GM12878 (cell line): ENCODE data around the gene HSD17B14. TPM values are rescaled to one million over a fixed set of nuclear protein-coding genes. Genes with fewer than 3 reads are reported as not detected.

Experiments
- ATAC-seq: fragments of 200-7000 bp; cut with Tn5 transposase; 3 replicates; pipeline ENCODE4 v1.9.1; 2020; ENCODE audit warnings: mild to moderate bottlenecking, moderate library complexity
- BruUV-seq: library from RNA; stranded (reverse); fragments of 400-500 nt; replicated peaks from 2 replicates; lab custom pipeline; 2021; lab: Mats Ljungman, UMichigan
- CTCF ChIA-PET: fragments of 300-600 bp; sonication (Branson Sonifier 250); formaldehyde crosslinking; extraction: SDS; loops from one replicate; lab custom pipeline; 2021; ENCODE audit warnings: inconsistent platforms; lab: Yijun Ruan, JAX
- POLR2A ChIA-PET: fragments of 350-600 bp; formaldehyde crosslinking; extraction: SDS; loops from one replicate; lab custom pipeline; 2021; ENCODE audit warnings: inconsistent platforms; lab: Charles Lee
- RAD21 ChIA-PET: fragments of 300-600 bp; sonication (Branson Sonifier 250); formaldehyde crosslinking; loops from one replicate; lab custom pipeline; 2023; ENCODE audit warnings: antibody characterized with exemption; ENCODE audit not compliant: unreplicated experiment; lab: Charles Lee
- SMC1A ChIA-PET: fragments of 300-600 bp; sonication (Branson Sonifier 250); formaldehyde crosslinking; loops from one replicate; lab custom pipeline; 2023; ENCODE audit not compliant: unreplicated experiment, uncharacterized antibody; lab: Charles Lee
- DNase-seq: peaks from one replicate; pipeline ENCODE4 v3.0.0-alpha.2; 2011; ENCODE audit warnings: low read depth, low spot score
- FAIRE-seq: peaks from 3 replicates; lab custom pipeline; 2011; peaks lifted over from hg19 to GRCh38; lab: Jason Lieb, UNC
- H2AFZ ChIP-seq: 2 replicates; pipeline ENCODE4 v1.6.0; 2011; ENCODE audit warnings: low read depth, low read length, control low read depth; ENCODE audit not compliant: control insufficient read depth
- H3K27ac ChIP-seq: 2 replicates; pipeline ENCODE4 v1.5.1; 2011; ENCODE audit warnings: control low read depth; ENCODE audit not compliant: control insufficient read depth, insufficient read depth
- H3K27me3 ChIP-seq, 2 experiments: replicated peaks in 1 of 2; 2 replicates each; pipeline versions ENCODE4 v1.6.0 to v1.6.1; 2011; ENCODE audit warnings: low read length in 1 of 2; ENCODE audit not compliant: control insufficient read depth in 2 of 2, insufficient read depth in 2 of 2
- H3K36me3 ChIP-seq, 2 experiments: 2 replicates each; pipeline ENCODE4 v1.5.1; 2011; ENCODE audit warnings: low read length in 1 of 2; ENCODE audit not compliant: control insufficient read depth in 2 of 2, insufficient read depth in 2 of 2
- H3K4me1 ChIP-seq: 2 replicates; pipeline ENCODE4 v1.6.1; 2011; ENCODE audit warnings: mild to moderate bottlenecking, low read length, moderate library complexity, mixed read lengths; ENCODE audit not compliant: control insufficient read depth, insufficient read depth
- H3K4me2 ChIP-seq: 2 replicates; pipeline ENCODE4 v1.6.0; 2011; ENCODE audit warnings: control low read depth; ENCODE audit not compliant: control insufficient read depth, insufficient read depth
- H3K4me3 ChIP-seq: fragments of 200-600 bp; sonication (generic); 2 replicates; pipeline ENCODE4 v1.5.1; 2016
- H3K79me2 ChIP-seq: 2 replicates; pipeline ENCODE4 v1.6.0; 2011; ENCODE audit warnings: low read length; ENCODE audit not compliant: control insufficient read depth, insufficient read depth
- H3K9ac ChIP-seq: 2 replicates; pipeline ENCODE4 v1.8.0; 2011; ENCODE audit warnings: low read length, control low read depth, mixed read lengths; ENCODE audit not compliant: control insufficient read depth, insufficient read depth
- H3K9me3 ChIP-seq: replicated peaks from 3 replicates; pipeline ENCODE4 v1.5.1; 2011; ENCODE audit warnings: mild to moderate bottlenecking, low read length; ENCODE audit not compliant: control insufficient read depth, insufficient read depth
- H4K20me1 ChIP-seq: 2 replicates; pipeline ENCODE4 v1.6.0; 2011; ENCODE audit not compliant: control insufficient read depth, insufficient read depth
- ATF7 ChIP-seq: fragments of 450-650 bp; IDR thresholded peaks from 2 replicates; pipeline ENCODE4 v1.6.1; 2016; ENCODE audit warnings: low read depth, mild to moderate bottlenecking
- CEBPB ChIP-seq, 2 experiments: fragments of 150-350 bp in 1 of 2; IDR thresholded peaks; 2 replicates each; pipeline ENCODE4 v1.6.1; 2012 to 2014; ENCODE audit warnings: low read depth in 2 of 2, low read length in 2 of 2, borderline replicate concordance in 1 of 2, inconsistent platforms in 1 of 2
- CREB1 ChIP-seq: IDR thresholded peaks from 2 replicates; pipeline ENCODE4 v1.6.1; 2012; ENCODE audit warnings: low read depth, mild to moderate bottlenecking, inconsistent platforms
- EGR1 ChIP-seq, 2 experiments: IDR thresholded peaks; 1 replicate in 1 of 2; 2 replicates in 1 of 2; pipeline ENCODE4 v1.6.1; 2011 to 2012; ENCODE audit warnings: low read depth in 2 of 2, low read length in 2 of 2, borderline replicate concordance in 1 of 2, mild to moderate bottlenecking in 1 of 2, moderate library complexity in 1 of 2
- HDAC2 ChIP-seq: fragments of 200-600 bp; sonication (generic); IDR thresholded peaks from 2 replicates; pipeline ENCODE4 v1.6.1; 2017
- HDGF ChIP-seq: fragments of 450-650 bp; IDR thresholded peaks from 2 replicates; pipeline ENCODE4 v1.6.1; 2016; ENCODE audit warnings: antibody characterized with exemption
- IRF4 ChIP-seq: IDR thresholded peaks from 2 replicates; pipeline ENCODE4 v1.6.1; 2011; ENCODE audit warnings: low read depth, low read length
- JUNB ChIP-seq: IDR thresholded peaks from 2 replicates; pipeline ENCODE4 v1.6.1; 2016; ENCODE audit warnings: antibody characterized with exemption, mild to moderate bottlenecking
- MYC ChIP-seq: IDR thresholded peaks from 2 replicates; pipeline ENCODE4 v1.6.1; 2011; ENCODE audit warnings: mild to moderate bottlenecking, low read length, moderate library complexity, inconsistent platforms; ENCODE audit not compliant: insufficient read depth, insufficient replicate concordance, insufficient read length, severe bottlenecking
- NFIC ChIP-seq: IDR thresholded peaks from 2 replicates; pipeline ENCODE4 v1.6.1; 2012; ENCODE audit warnings: low read depth, mild to moderate bottlenecking, inconsistent platforms, low read length, moderate library complexity
- NFYB ChIP-seq: IDR thresholded peaks from 2 replicates; pipeline ENCODE4 v1.6.1; 2011; ENCODE audit warnings: low read depth, mild to moderate bottlenecking, low read length, improper control_type of control experiment, moderate library complexity; ENCODE audit not compliant: insufficient read depth
- PAX8 ChIP-seq: fragments of 450-650 bp; IDR thresholded peaks from 2 replicates; pipeline ENCODE4 v1.6.1; 2017; ENCODE audit warnings: mild to moderate bottlenecking, moderate library complexity
- POLR2AphosphoS2 ChIP-seq: IDR thresholded peaks from 2 replicates; pipeline ENCODE4 v1.6.1; 2011; ENCODE audit warnings: low read depth, mild to moderate bottlenecking, low read length, improper control_type of control experiment, moderate library complexity
- RAD21 ChIP-seq: IDR thresholded peaks from 2 replicates; pipeline ENCODE4 v1.6.1; 2011; ENCODE audit warnings: mild to moderate bottlenecking, low read depth, low read length, moderate library complexity; ENCODE audit not compliant: insufficient read depth
- SREBF2 ChIP-seq: IDR thresholded peaks from 2 replicates; pipeline ENCODE4 v1.6.1; 2012; ENCODE audit warnings: mild to moderate bottlenecking, low read length
- TCF12 ChIP-seq: IDR thresholded peaks from 2 replicates; pipeline ENCODE4 v1.6.1; 2011; ENCODE audit warnings: low read depth, mild to moderate bottlenecking, low read length
- TCF3 ChIP-seq: IDR thresholded peaks from 2 replicates; pipeline ENCODE4 v1.6.1; 2012; ENCODE audit warnings: low read depth, mild to moderate bottlenecking, low read length, borderline replicate concordance; ENCODE audit not compliant: insufficient read depth
- ZBED1 ChIP-seq: IDR thresholded peaks from 2 replicates; pipeline ENCODE4 v1.6.1; 2016; ENCODE audit warnings: borderline replicate concordance
- ZSCAN29 ChIP-seq: fragments of 450-650 bp; IDR thresholded peaks from 2 replicates; pipeline ENCODE4 v1.6.1; 2017; ENCODE audit warnings: mild to moderate bottlenecking, moderate library complexity
- WGBS: methylation state at CpG from one replicate; pipeline ENCODE4 v1.1.6; 2016; ENCODE audit warnings: low lambda C conversion rate; ENCODE audit not compliant: insufficient replicate concordance, insufficient coverage; ENCODE audit errors: missing lambda C conversion rate; 5-methylcytosine and 5-hydroxymethylcytosine counted together
- in situ Hi-C: fragments of 300-500 bp; cut with MboI; formaldehyde crosslinking; loops from 9 replicates; pipeline ENCODE4 v1.14.3; 2018; ENCODE audit warnings: mixed read lengths
- intact Hi-C: fragments of 100-400 bp; cut with micrococcal nuclease; formaldehyde crosslinking; loops from one replicate; pipeline ENCODE4 v1.14.2; 2022; ENCODE audit not compliant: unreplicated experiment
- polyA plus RNA-seq, 11 experiments: library from polyadenylated mRNA; depleted of rRNA in 4 of 11; unstranded in 6 of 11; stranded (reverse) in 5 of 11; fragments of >200 nt; fragmentation: Nextera tagmentation in 4 of 11; fragmentation: Illumina TruSeq in 1 of 11; extraction: Ambion mirVana in 4 of 11; extraction: Trizol in 1 of 11; gene quantifications; 1 replicate in 1 of 11; 2 replicates in 10 of 11; pipeline versions ENCODE4 v1.2.1 to v1.2.3, GENCODE V29; 2011 to 2016; ENCODE audit warnings: inconsistent platforms in 2 of 11, missing spikeins in 2 of 11, low read depth in 1 of 11
- total RNA-seq, 4 experiments: library from RNA; depleted of rRNA in 3 of 4; stranded (reverse); fragments of >200 nt in 3 of 4; fragmentation: Illumina TruSeq in 1 of 4; extraction: Trizol in 1 of 4; gene quantifications; 2 replicates each; pipeline versions ENCODE4 v1.2.1 to v1.2.3, GENCODE V29; 2013 to 2021
- TF ChIP-seq, protein P1 (sequence below): fragments of 450-650 bp; IDR thresholded peaks from 2 replicates; pipeline ENCODE4 v1.6.1; 2016; ENCODE audit warnings: mild to moderate bottlenecking
- TF ChIP-seq, protein P2 (sequence below): fragments of 450-650 bp; IDR thresholded peaks from 2 replicates; pipeline ENCODE4 v1.6.1; 2017; ENCODE audit warnings: low read depth, mild to moderate bottlenecking, moderate library complexity

HSD17B14 gene
- total and polyA plus RNA-seq, 10 of the 15 experiments (the other 5 are each of a cell fraction or from before 2014, with no cell fraction given): 0.21 to 4.1 (median 0.61) TPM

DNA sequence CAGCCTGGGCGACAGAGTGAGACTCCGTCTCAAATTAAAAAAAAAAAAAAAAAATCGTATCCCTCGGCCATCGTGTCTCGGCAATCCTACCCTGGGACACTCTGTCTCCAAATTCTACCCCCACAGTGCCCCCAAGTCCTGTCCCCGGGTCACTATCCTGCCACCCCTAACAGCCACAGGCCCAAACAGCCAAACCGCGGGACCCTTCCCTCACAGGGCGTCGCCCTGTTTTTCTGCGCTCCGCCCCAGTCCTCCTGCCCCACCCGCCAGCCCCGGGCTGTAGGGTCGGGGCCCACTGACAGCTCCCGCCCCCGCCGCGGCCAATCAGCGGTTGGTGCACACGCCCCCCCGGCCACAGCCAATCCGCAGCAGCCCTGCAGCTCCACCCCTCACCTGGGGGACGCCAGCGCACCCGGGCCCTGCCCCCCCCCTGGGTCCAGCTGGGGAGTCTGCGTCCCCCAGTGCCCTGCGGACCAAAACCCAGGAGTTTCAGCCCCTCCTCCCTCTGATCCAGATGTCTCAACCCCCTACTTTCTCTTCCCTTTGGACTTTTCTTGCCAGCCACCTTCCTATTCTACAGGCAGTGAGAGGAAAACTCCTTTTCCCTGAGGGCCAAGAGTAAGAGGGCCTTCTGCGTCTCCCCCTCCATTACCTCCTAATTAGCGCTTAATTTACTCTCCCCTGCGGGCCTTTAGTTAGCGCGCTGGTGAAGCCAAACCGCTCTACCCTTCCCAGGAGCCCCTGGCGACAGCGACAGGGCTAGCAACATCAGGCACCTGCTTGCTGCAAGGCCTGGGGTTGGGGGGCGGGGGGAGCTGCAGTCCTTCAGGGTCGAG lies 24.0 kb downstream of the HSD17B14 start:
- Histone ChIP-seq H2AFZ (peak overlapping the region; percentile 79), H3K4me3 (no peak overlapping the region; the same call in 1 of the 2 replicates), H4K20me1 (no peaks in the 10 kb centered on the region), H3K27me3 (no peaks in the 10 kb centered on the region), H3K79me2 (peaks cover 13% of the 10 kb centered on the region), H3K27ac (no peak overlapping the region), H3K36me3 (no peaks in the 10 kb centered on the region), H3K4me1 (peaks cover 12% of the 10 kb centered on the region; the same call in 1 of the 2 replicates), H3K9me3 (no peaks in the 10 kb centered on the region), H3K9ac (no peak overlapping the region; the same call in 1 of the 2 replicates), H3K4me2 (peak overlapping the region; percentile 71)
- DNase-seq: no peak
- CTCF ChIA-PET: interaction anchor here (1.0 to 3.2 kb wide), 9 partner anchors 11 to 478 kb away, joined by 3 to 30 read pairs (median 4); partner anchors contain the start of genes GYS1, HSD17B14 and RUVBL2
- in situ Hi-C loops: no loop called here
- peak; percentile 84 for ATAC-seq
- RAD21 ChIA-PET: interaction anchor here (0.5 to 4.5 kb wide), 7 partner anchors 17 to 181 kb away, joined by 3 to 27 read pairs (median 6); partner anchors contain the start of genes CA11, GYS1, HSD17B14 and RUVBL2
- no TSS peak for BruUV-seq
- POLR2A ChIA-PET: interaction anchor here (0.6 to 2.4 kb wide), 6 partner anchors 16 to 1653 kb away, joined by 3 to 7 read pairs (median 3); partner anchors contain the start of genes CA11 and PPP1R15A
- SMC1A ChIA-PET: interaction anchor here (1.3 to 2.0 kb wide), 3 partner anchors 11 to 155 kb away, joined by 3 to 8 read pairs (median 5); no protein-coding TSS in a partner anchor
- FAIRE-seq: peak; percentile 90
- WGBS: 19% methylated on average over 25 of the region's 39 CpGs
- intact Hi-C loops: no loop called here
- TF ChIP-seq JUNB: no peak
- peak; percentile 86; the same call in 1 of the 2 replicates for TF ChIP-seq NFYB
- no peak for TF ChIP-seq CREB1
- peak; percentile 54; the same call in 1 of the 2 replicates for TF ChIP-seq HDGF
- TF ChIP-seq MYC: no peak
- no peak for TF ChIP-seq RAD21
- TF ChIP-seq ZSCAN29: no peak
- TF ChIP-seq CEBPB (IDR thresholded peaks at IDR 0.05; ENCODE audit: borderline replicate concordance in 1 of 2, low read depth in 2 of 2, low read length in 2 of 2): no peak
- TF ChIP-seq, protein P1, sequence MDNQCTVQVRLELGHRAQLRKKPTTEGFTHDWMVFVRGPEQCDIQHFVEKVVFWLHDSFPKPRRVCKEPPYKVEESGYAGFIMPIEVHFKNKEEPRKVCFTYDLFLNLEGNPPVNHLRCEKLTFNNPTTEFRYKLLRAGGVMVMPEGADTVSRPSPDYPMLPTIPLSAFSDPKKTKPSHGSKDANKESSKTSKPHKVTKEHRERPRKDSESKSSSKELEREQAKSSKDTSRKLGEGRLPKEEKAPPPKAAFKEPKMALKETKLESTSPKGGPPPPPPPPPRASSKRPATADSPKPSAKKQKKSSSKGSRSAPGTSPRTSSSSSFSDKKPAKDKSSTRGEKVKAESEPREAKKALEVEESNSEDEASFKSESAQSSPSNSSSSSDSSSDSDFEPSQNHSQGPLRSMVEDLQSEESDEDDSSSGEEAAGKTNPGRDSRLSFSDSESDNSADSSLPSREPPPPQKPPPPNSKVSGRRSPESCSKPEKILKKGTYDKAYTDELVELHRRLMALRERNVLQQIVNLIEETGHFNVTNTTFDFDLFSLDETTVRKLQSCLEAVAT: peak; percentile 91
- no peak for TF ChIP-seq PAX8
- 0 out of 2 replicates have a peak, but pooled peaks have one; percentile 45 for TF ChIP-seq TCF3
- no peak for TF ChIP-seq HDAC2
- no peak for TF ChIP-seq ZBED1
- no peak for TF ChIP-seq ATF7
- no peak for TF ChIP-seq SREBF2
- no peak for TF ChIP-seq NFIC
- TF ChIP-seq POLR2AphosphoS2: no peak
- 0 out of 2 replicates have a peak, but pooled peaks have one; percentile 17 for TF ChIP-seq TCF12
- TF ChIP-seq EGR1 (IDR thresholded peaks at IDR 0.05; ENCODE audit: borderline replicate concordance in 1 of 2, low read depth in 2 of 2, low read length in 2 of 2): peak in 1 of 2 experiments; percentile 64; a peak in 1 of 3 replicates
- TF ChIP-seq IRF4: no peak
- TF ChIP-seq, protein P2, sequence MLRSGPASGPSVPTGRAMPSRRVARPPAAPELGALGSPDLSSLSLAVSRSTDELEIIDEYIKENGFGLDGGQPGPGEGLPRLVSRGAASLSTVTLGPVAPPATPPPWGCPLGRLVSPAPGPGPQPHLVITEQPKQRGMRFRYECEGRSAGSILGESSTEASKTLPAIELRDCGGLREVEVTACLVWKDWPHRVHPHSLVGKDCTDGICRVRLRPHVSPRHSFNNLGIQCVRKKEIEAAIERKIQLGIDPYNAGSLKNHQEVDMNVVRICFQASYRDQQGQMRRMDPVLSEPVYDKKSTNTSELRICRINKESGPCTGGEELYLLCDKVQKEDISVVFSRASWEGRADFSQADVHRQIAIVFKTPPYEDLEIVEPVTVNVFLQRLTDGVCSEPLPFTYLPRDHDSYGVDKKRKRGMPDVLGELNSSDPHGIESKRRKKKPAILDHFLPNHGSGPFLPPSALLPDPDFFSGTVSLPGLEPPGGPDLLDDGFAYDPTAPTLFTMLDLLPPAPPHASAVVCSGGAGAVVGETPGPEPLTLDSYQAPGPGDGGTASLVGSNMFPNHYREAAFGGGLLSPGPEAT: 0 out of 2 replicates have a peak, but pooled peaks have one; percentile 4
